SH-SY5Y (cell line): ENCODE results near the gene HSD3B1.

Experiments used
- GATA2 ChIP-seq: IDR thresholded peaks from 2 replicates; pipeline ENCODE4 v1.6.1; 2011; ENCODE audit warnings: mild to moderate bottlenecking, low read depth, low read length
- GATA3 ChIP-seq: IDR thresholded peaks from 2 replicates; pipeline ENCODE4 v1.6.1; 2011; ENCODE audit warnings: low read depth, mild to moderate bottlenecking, low read length, moderate library complexity

Gene HSD3B1

GRCh38 chr1:119537966-119538365 lies 31.0 kb downstream of the HSD3B1 start:
- TF ChIP-seq GATA3 (no peak), GATA2 (no peak)

- no peak for TF ChIP-seq GATA3
- no peak for TF ChIP-seq GATA2
These were observed 32.6 kb downstream of the HSD3B1 start for GRCh38 chr1:119539636-119540035.

- TF ChIP-seq GATA3 (no peak), GATA2 (no peak)
These were observed 34.4 kb downstream of the HSD3B1 start for GRCh38 chr1:119541389-119541788.

DNA sequence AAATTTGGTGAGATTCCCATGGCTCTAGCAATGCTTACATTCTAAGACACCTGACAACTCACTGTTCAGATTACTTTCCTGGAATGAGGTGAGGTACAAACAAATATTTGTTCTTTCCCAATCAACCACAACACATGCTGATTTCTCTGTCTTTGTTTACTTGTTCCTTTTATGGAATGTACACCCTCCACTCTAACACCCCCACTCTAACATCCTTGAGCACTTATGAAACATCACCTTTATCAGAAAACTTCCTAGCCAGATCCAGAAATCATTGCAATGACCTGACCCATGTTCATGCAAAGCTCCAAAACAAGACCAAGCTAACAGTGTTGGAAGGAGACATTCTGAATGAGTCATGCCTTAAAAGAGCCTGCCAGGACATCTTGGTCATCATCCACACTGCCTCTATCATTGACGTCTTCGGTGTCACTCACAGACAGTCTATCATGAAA lies 35.5 kb downstream of the HSD3B1 start:
- no peak for TF ChIP-seq GATA3
- no peak for TF ChIP-seq GATA2

GRCh38 chr1:119544165-119544762 lies 37.3 kb downstream of the HSD3B1 start:
- no peak for TF ChIP-seq GATA3
- no peak for TF ChIP-seq GATA2

GRCh38 chr1:119546641-119547040 lies 39.6 kb downstream of the HSD3B1 start:
- no peak for TF ChIP-seq GATA3
- no peak for TF ChIP-seq GATA2

GRCh38 chr1:119547306-119547705 lies 40.3 kb downstream of the HSD3B1 start:
- no peak for TF ChIP-seq GATA3
- TF ChIP-seq GATA2: no peak

- TF ChIP-seq GATA2 (no peak), GATA3 (no peak)
These were observed 40.8 kb downstream of the HSD3B1 start for GRCh38 chr1:119547805-119548204.

DNA sequence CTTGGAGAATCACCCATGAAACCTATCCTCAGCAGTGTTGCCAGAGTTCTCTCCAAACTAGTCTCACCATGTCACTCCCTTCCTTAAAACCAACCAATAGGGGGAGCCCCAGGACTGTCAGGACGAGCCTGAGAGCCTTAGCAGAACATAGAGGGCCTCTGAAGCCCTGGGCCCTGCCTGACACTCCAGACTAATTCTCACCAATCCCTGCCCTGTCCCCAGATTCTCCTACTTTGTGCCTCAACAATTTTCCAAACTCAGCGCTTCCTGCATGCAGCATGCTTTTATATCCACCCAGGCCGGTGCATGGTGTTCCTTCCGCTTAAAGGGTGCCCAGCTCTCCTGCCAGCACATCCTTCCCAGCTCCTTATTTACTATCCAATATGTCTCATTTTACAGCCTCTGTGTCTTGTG lies 42.7 kb downstream of the HSD3B1 start:
- TF ChIP-seq GATA2: no peak

DNA sequence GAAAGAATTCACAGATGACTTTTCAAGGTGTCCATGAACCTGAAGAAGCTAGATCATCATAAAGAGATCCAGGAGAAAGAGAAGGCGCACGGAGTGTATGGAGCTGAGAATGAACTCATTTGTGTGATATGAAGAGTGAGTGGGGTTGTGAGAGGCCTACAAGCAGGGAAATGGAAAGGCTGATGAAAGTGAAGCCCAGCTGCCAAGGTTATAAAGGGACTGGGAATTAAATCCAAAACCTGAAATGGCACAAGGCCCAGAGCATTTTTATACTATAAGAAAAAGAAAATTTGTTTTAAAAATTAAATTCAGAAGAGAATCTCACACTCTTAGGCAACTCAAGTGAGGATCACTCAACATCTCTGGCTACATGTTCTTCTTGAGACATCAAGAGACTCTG lies 43.4 kb downstream of the HSD3B1 start:
- TF ChIP-seq GATA3: no peak
- TF ChIP-seq GATA2: no peak

GRCh38 chr1:119551218-119551617 lies 44.2 kb downstream of the HSD3B1 start:
- TF ChIP-seq GATA2 (no peak), GATA3 (no peak)

DNA sequence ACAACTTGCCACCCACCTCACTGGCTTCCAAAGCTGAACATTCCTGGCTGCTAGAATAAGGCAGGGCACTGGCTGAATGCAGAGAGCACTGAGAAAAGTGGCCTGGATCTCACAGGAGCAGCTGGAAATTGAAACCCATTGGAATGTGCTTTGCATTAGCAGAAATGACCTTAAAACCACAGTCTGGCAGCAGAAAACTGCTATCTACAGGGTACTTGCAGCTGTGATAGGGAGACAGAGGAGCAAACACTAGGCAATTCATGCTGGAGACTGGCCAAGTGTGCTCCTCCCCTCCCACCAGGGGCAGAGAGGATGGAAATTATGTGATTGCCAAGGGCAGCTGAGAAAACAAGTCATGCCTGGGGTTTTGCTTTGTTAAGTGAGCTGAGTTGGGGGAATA lies 47.2 kb downstream of the HSD3B1 start:
- TF ChIP-seq GATA3 (no peak), GATA2 (no peak)

- TF ChIP-seq GATA3 (no peak), GATA2 (no peak)
These were observed 49.4 kb downstream of the HSD3B1 start for GRCh38 chr1:119556423-119556822.

GRCh38 chr1:119564548-119564947 lies 57.5 kb downstream of the HSD3B1 start:
- TF ChIP-seq GATA2 (no peak), GATA3 (no peak)
